IPS DF 4.7 (cell line): ENCODE measurements around the gene MRPL27.

ENCODE experiments used
- DNase-seq: peaks from one replicate; pipeline ENCODE4 v3.0.0-alpha.2; 2013; ENCODE audit warnings: low spot score; ENCODE audit errors: extremely low read depth

The MRPL27 gene

GRCh38 chr17:50386510-50386909 lies 13.5 kb upstream of the MRPL27 start:
- no peak for DNase-seq

GRCh38 chr17:50382931-50383330 lies 9.9 kb upstream of the MRPL27 start:
- no peak for DNase-seq

GRCh38 chr17:50381920-50382319 lies 8.9 kb upstream of the MRPL27 start:
- no peak for DNase-seq

GRCh38 chr17:50381260-50381815 lies 8.4 kb upstream of the MRPL27 start:
- no peak for DNase-seq

- no peak for DNase-seq
Measured at GRCh38 chr17:50380369-50381259, 7.6 kb upstream of the MRPL27 start.

- DNase-seq: no peak
Measured at GRCh38 chr17:50379351-50380132, 6.6 kb upstream of the MRPL27 start.

GRCh38 chr17:50375858-50376538 lies 3.0 kb upstream of the MRPL27 start:
- DNase-seq: no peak

GRCh38 chr17:50373705-50374104 lies 721 bp upstream of the MRPL27 start:
- no peak for DNase-seq

- no peak for DNase-seq
Measured at GRCh38 chr17:50372222-50372757, 694 bp downstream of the MRPL27 start.

GRCh38 chr17:50371526-50371925 lies 1.5 kb downstream of the MRPL27 start:
- DNase-seq: no peak

GRCh38 chr17:50370052-50370451 lies 2.9 kb downstream of the MRPL27 start:
- no peak for DNase-seq

GRCh38 chr17:50367401-50367800 lies 5.6 kb downstream of the MRPL27 start:
- no peak for DNase-seq

GRCh38 chr17:50365649-50366393 lies 7.2 kb downstream of the MRPL27 start:
- DNase-seq: no peak

GRCh38 chr17:50365165-50365564 lies 7.8 kb downstream of the MRPL27 start:
- no peak for DNase-seq

GRCh38 chr17:50364715-50365114 lies 8.3 kb downstream of the MRPL27 start:
- DNase-seq: no peak

GRCh38 chr17:50364061-50364458 lies 8.9 kb downstream of the MRPL27 start:
- no peak for DNase-seq

GRCh38 chr17:50363217-50364060 lies 9.5 kb downstream of the MRPL27 start:
- DNase-seq: peak; percentile 83

- DNase-seq: no peak
Measured at GRCh38 chr17:50362661-50363060, 10.3 kb downstream of the MRPL27 start.

- no peak for DNase-seq
Measured at GRCh38 chr17:50361561-50362480, 11.2 kb downstream of the MRPL27 start.
